ENCODE measurements around the gene PTPRK.

The PTPRK gene

GRCh38 chr6:128131566-128131965 is 388.8 kb downstream of the PTPRK start:
- TF ChIP-seq CTCF (IDR thresholded peaks at IDR 0.05; ENCODE audit: low read depth, low read length, missing control alignments) = no peak

GRCh38 chr6:128131036-128131435 is 389.4 kb downstream of the PTPRK start:
- H3K4me3 ChIP-seq (ENCODE audit: low read depth, low read length) = no peak overlapping the region
- no peak for DNase-seq (ENCODE audit: low read depth)
- no peak for TF ChIP-seq CTCF (IDR thresholded peaks at IDR 0.05; ENCODE audit: low read depth, low read length, missing control alignments)

More at GRCh38 chr6:128131566-128131965, 388.8 kb downstream of the PTPRK start:
- H3K4me3 ChIP-seq (ENCODE audit: low read depth, low read length) = no peak overlapping the region
- no peak for DNase-seq (ENCODE audit: low read depth)

- TF ChIP-seq CTCF (IDR thresholded peaks at IDR 0.05; ENCODE audit: low read depth, low read length, missing control alignments) = no peak
- no peak for DNase-seq (ENCODE audit: low read depth)
- no peak overlapping the region for H3K4me3 ChIP-seq (ENCODE audit: low read depth, low read length)
Observed at GRCh38 chr6:128129679-128130078, 390.7 kb downstream of the PTPRK start.

- DNase-seq (ENCODE audit: low read depth) = no peak
- no peak for TF ChIP-seq CTCF (IDR thresholded peaks at IDR 0.05; ENCODE audit: low read depth, low read length, missing control alignments)
- H3K4me3 ChIP-seq (ENCODE audit: low read depth, low read length) = no peak overlapping the region
Observed at GRCh38 chr6:128127650-128128049, 392.7 kb downstream of the PTPRK start.

- no peak for DNase-seq (ENCODE audit: low read depth)
- no peak for TF ChIP-seq CTCF (IDR thresholded peaks at IDR 0.05; ENCODE audit: low read depth, low read length, missing control alignments)
- H3K4me3 ChIP-seq (ENCODE audit: low read depth, low read length) = no peak overlapping the region
Observed at GRCh38 chr6:128124713-128125112, 395.7 kb downstream of the PTPRK start.

- no peak overlapping the region for H3K4me3 ChIP-seq (ENCODE audit: low read depth, low read length)
- TF ChIP-seq CTCF (IDR thresholded peaks at IDR 0.05; ENCODE audit: low read depth, low read length, missing control alignments) = no peak
- DNase-seq (ENCODE audit: low read depth) = no peak
Observed at GRCh38 chr6:128121610-128122009, 398.8 kb downstream of the PTPRK start.

GRCh38 chr6:128121190-128121589 is 399.2 kb downstream of the PTPRK start:
- no peak for DNase-seq (ENCODE audit: low read depth)

More at GRCh38 chr6:128121190-128121589, 399.2 kb downstream of the PTPRK start:
- no peak overlapping the region for H3K4me3 ChIP-seq (ENCODE audit: low read depth, low read length)
- no peak for TF ChIP-seq CTCF (IDR thresholded peaks at IDR 0.05; ENCODE audit: low read depth, low read length, missing control alignments)
